WTC11 (cell line): ENCODE data around the gene ZSCAN25. TPM values are rescaled to one million over a fixed set of nuclear protein-coding genes. Genes with fewer than 3 reads are reported as not detected.

Experiments used
- ATAC-seq: fragments of 200-7000 bp; cut with Tn5 transposase; 2 replicates; pipeline ENCODE4 v1.10.0; 2021; ENCODE audit warnings: mild to moderate bottlenecking, moderate library complexity
- CTCF ChIA-PET: fragments of 300-600 bp; sonication (Branson Sonifier 250); formaldehyde crosslinking; loops from one replicate; lab custom pipeline; 2021; ENCODE audit warnings: antibody characterized with exemption; lab: Charles Lee
- POLR2A ChIA-PET: fragments of 350-600 bp; sonication (Branson Sonifier 250); formaldehyde crosslinking; loops from one replicate; lab custom pipeline; 2021; ENCODE audit warnings: antibody characterized with exemption; lab: Charles Lee
- DNase-seq: peaks from one replicate; pipeline ENCODE4 v3.0.0; 2021; ENCODE audit warnings: low spot score
- H3K27ac Mint-ChIP-seq: 2 replicates; pipeline ENCODE4 v1.8.0; 2021; ENCODE audit warnings: mixed read lengths
- H3K27me3 Mint-ChIP-seq: 2 replicates; pipeline ENCODE4 v1.8.0; 2021; ENCODE audit warnings: low read depth, mild to moderate bottlenecking, moderate library complexity, mixed read lengths
- H3K36me3 Mint-ChIP-seq: 2 replicates; pipeline ENCODE4 v1.8.0; 2021; ENCODE audit warnings: mixed read lengths
- H3K4me1 Mint-ChIP-seq: 2 replicates; pipeline ENCODE4 v1.8.0; 2022; ENCODE audit warnings: mixed read lengths
- H3K4me3 Mint-ChIP-seq: 2 replicates; pipeline ENCODE4 v1.8.0; 2021; ENCODE audit warnings: mild to moderate bottlenecking, moderate library complexity, mixed read lengths
- H3K9me3 Mint-ChIP-seq: 2 replicates; pipeline ENCODE4 v1.8.0; 2021; ENCODE audit warnings: mixed read lengths
- ARID4B ChIP-seq: sonication (generic); formaldehyde crosslinking; IDR thresholded peaks from 2 replicates; pipeline ENCODE4 v1.8.0; 2023; ENCODE audit warnings: missing genetic modification reagents, mild to moderate bottlenecking, borderline replicate concordance
- CREM ChIP-seq: sonication (generic); formaldehyde crosslinking; IDR thresholded peaks from 2 replicates; pipeline ENCODE4 v1.8.1; 2022; ENCODE audit warnings: mild to moderate bottlenecking, missing genetic modification reagents, moderate library complexity
- ELF4 ChIP-seq: sonication (generic); formaldehyde crosslinking; IDR thresholded peaks from 2 replicates; pipeline ENCODE4 v1.8.1; 2022; ENCODE audit warnings: low read depth, mild to moderate bottlenecking, moderate library complexity, missing genetic modification reagents
- ESRRA ChIP-seq: sonication (generic); formaldehyde crosslinking; IDR thresholded peaks from 2 replicates; pipeline ENCODE4 v1.8.1; 2022; ENCODE audit warnings: mild to moderate bottlenecking, missing genetic modification reagents, borderline replicate concordance
- FOXP1 ChIP-seq: sonication (generic); formaldehyde crosslinking; IDR thresholded peaks from 2 replicates; pipeline ENCODE4 v1.8.0; 2022; ENCODE audit warnings: missing genetic modification reagents, mild to moderate bottlenecking, moderate library complexity, borderline replicate concordance
- JAZF1 ChIP-seq: fragments of 250-450 bp; sonication (Bioruptor Pico); IDR thresholded peaks from 2 replicates; pipeline ENCODE4 v1.9.0; 2021; ENCODE audit warnings: moderate library complexity, mild to moderate bottlenecking, inconsistent platforms
- MYBL2 ChIP-seq: sonication (generic); formaldehyde crosslinking; IDR thresholded peaks from 2 replicates; pipeline ENCODE4 v1.8.1; 2023; ENCODE audit warnings: mild to moderate bottlenecking, moderate library complexity, missing genetic modification reagents
- TEAD1 ChIP-seq: sonication (generic); formaldehyde crosslinking; IDR thresholded peaks from 2 replicates; pipeline ENCODE4 v1.8.0; 2022; ENCODE audit warnings: mild to moderate bottlenecking, missing genetic modification reagents
- ZBTB21 ChIP-seq: sonication (generic); formaldehyde crosslinking; IDR thresholded peaks from 2 replicates; pipeline ENCODE4 v1.8.1; 2023; ENCODE audit warnings: mild to moderate bottlenecking, missing genetic modification reagents, borderline replicate concordance
- ZNF219 ChIP-seq: sonication (generic); formaldehyde crosslinking; IDR thresholded peaks from 2 replicates; pipeline ENCODE4 v1.8.0; 2023; ENCODE audit warnings: missing genetic modification reagents, mild to moderate bottlenecking, borderline replicate concordance
- ZSCAN18 ChIP-seq: fragments of 250-450 bp; sonication (Bioruptor Pico); IDR thresholded peaks from 2 replicates; pipeline ENCODE4 v2.1.2; 2022; ENCODE audit warnings: mild to moderate bottlenecking, moderate library complexity
- total RNA-seq: library from RNA; stranded (reverse); gene quantifications from 3 replicates; pipeline ENCODE4 v1.2.3, GENCODE V29; 2021
- TF ChIP-seq, protein P1 (sequence below): sonication (generic); formaldehyde crosslinking; IDR thresholded peaks from 2 replicates; pipeline ENCODE4 v1.8.1; 2022; ENCODE audit warnings: mild to moderate bottlenecking, moderate library complexity, missing genetic modification reagents
- TF ChIP-seq, protein P2 (sequence below): sonication (generic); formaldehyde crosslinking; IDR thresholded peaks from 2 replicates; pipeline ENCODE4 v1.8.0; 2022; ENCODE audit warnings: mild to moderate bottlenecking, missing genetic modification reagents
- TF ChIP-seq, protein P3 (sequence below): sonication (generic); formaldehyde crosslinking; IDR thresholded peaks from 2 replicates; pipeline ENCODE4 v1.8.0; 2022; ENCODE audit warnings: mild to moderate bottlenecking, missing genetic modification reagents
- TF ChIP-seq, protein P4 (sequence below): sonication (generic); formaldehyde crosslinking; IDR thresholded peaks from 2 replicates; pipeline ENCODE4 v1.8.1; 2023; ENCODE audit warnings: mild to moderate bottlenecking, missing genetic modification reagents, moderate library complexity

Gene ZSCAN25
- total RNA-seq, 1 experiment from 2014 or later: 20.1 TPM

DNA sequence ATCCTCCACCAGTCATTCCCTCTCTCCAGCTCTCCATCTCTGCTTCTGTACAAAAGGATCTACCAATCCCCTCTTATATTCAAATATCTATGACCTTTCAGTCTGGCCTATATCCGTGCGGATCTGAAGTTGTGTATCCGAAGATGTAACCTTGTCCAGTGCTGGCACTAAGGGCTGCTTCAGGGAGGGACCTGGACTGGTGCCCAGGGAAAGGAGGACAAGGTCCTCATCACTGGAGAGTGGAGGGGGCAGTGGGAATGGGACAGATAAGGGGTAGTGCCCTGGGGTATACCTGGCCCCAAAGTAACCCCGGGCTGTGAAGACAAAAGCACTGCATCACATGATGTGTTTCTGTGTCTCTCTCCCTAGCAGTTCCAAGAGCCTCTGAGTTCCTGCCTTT, 16.9 kb upstream of the ZSCAN25 start (continued):
- TF ChIP-seq ARID4B (CRISPR knock-in tag) (no peak), ZBTB21 (no peak), MYBL2 (CRISPR knock-in tag) (no peak), ESRRA (CRISPR knock-in tag) (no peak)
- TF ChIP-seq, protein P1, sequence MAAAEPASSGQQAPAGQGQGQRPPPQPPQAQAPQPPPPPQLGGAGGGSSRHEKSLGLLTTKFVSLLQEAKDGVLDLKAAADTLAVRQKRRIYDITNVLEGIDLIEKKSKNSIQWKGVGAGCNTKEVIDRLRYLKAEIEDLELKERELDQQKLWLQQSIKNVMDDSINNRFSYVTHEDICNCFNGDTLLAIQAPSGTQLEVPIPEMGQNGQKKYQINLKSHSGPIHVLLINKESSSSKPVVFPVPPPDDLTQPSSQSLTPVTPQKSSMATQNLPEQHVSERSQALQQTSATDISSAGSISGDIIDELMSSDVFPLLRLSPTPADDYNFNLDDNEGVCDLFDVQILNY (CRISPR knock-in tag): no peak

- ChIA-PET POLR2A (no interaction called here), CTCF (interaction anchor here (0.6 to 3.6 kb wide), 8 partner anchors 9 to 328 kb away, joined by 3 to 27 read pairs (median 4); partner anchors contain the start of genes GJC3, ZKSCAN5 and ZSCAN25)
- H3K27ac Mint-ChIP-seq: no peak overlapping the region
- no peaks in the 10 kb centered on the region for H3K4me1 Mint-ChIP-seq
- peaks cover 14% of the 10 kb centered on the region for H3K27me3 Mint-ChIP-seq
- no peaks in the 10 kb centered on the region for H3K36me3 Mint-ChIP-seq
- H3K4me3 Mint-ChIP-seq: no peak overlapping the region
- ATAC-seq: peak; percentile 94
- DNase-seq: peak; percentile 48
- H3K9me3 Mint-ChIP-seq: no peaks in the 10 kb centered on the region
- TF ChIP-seq TEAD1 (CRISPR knock-in tag) (no peak), CREM (CRISPR knock-in tag) (no peak), JAZF1 (CRISPR knock-in tag) (no peak), ZSCAN18 (no peak)
Observed at GRCh38 chr7:99601656-99602310, 15.0 kb upstream of the ZSCAN25 start.

DNA sequence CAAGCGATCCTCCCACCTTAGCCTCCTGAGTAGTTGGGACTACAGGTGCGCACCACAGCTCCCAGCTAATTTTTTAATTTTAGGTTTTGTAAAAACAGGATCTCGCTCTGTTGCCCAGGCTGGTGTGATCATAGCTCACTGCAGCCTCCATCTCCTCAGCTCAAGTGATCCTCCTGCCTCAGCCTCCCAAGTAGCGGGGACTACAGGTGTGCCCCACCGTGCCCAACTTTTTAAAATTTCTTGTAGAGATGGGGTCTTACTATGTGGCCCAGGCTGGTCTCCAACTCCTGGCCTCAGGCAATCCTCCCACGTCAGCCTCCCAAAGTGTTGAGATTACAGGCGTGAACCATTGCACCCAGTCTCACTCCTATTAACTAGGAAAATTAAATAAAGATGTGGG, 11.2 kb upstream of the ZSCAN25 start:
- Mint-ChIP-seq H3K27me3 (peaks cover 22% of the 10 kb centered on the region), H3K36me3 (no peaks in the 10 kb centered on the region), H3K9me3 (no peaks in the 10 kb centered on the region), H3K4me1 (no peaks in the 10 kb centered on the region), H3K27ac (no peak overlapping the region), H3K4me3 (no peak overlapping the region)
- TF ChIP-seq, protein P2, sequence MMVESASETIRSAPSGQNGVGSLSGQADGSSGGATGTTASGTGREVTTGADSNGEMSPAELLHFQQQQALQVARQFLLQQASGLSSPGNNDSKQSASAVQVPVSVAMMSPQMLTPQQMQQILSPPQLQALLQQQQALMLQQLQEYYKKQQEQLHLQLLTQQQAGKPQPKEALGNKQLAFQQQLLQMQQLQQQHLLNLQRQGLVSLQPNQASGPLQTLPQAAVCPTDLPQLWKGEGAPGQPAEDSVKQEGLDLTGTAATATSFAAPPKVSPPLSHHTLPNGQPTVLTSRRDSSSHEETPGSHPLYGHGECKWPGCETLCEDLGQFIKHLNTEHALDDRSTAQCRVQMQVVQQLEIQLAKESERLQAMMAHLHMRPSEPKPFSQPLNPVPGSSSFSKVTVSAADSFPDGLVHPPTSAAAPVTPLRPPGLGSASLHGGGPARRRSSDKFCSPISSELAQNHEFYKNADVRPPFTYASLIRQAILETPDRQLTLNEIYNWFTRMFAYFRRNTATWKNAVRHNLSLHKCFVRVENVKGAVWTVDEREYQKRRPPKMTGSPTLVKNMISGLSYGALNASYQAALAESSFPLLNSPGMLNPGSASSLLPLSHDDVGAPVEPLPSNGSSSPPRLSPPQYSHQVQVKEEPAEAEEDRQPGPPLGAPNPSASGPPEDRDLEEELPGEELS (CRISPR knock-in tag): no peak
- TF ChIP-seq, protein P3, sequence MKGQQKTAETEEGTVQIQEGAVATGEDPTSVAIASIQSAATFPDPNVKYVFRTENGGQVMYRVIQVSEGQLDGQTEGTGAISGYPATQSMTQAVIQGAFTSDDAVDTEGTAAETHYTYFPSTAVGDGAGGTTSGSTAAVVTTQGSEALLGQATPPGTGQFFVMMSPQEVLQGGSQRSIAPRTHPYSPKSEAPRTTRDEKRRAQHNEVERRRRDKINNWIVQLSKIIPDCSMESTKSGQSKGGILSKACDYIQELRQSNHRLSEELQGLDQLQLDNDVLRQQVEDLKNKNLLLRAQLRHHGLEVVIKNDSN (CRISPR knock-in tag): no peak
- TF ChIP-seq ZNF219 (CRISPR knock-in tag) (no peak), FOXP1 (CRISPR knock-in tag) (no peak), ELF4 (CRISPR knock-in tag) (no peak)
- TF ChIP-seq, protein P4, sequence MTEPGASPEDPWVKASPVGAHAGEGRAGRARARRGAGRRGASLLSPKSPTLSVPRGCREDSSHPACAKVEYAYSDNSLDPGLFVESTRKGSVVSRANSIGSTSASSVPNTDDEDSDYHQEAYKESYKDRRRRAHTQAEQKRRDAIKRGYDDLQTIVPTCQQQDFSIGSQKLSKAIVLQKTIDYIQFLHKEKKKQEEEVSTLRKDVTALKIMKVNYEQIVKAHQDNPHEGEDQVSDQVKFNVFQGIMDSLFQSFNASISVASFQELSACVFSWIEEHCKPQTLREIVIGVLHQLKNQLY: no peak
- no peak for DNase-seq
- ChIA-PET POLR2A (no interaction called here), CTCF (no interaction called here)
- ATAC-seq: no peak
